Liver (tissue), 3 donors: Measurements from ENCODE around the gene LDB2.

Source experiments
- EGR1 ChIP-seq, 2 donors: IDR thresholded peaks; 2 replicates each; pipeline ENCODE4 v1.6.1; 2016 to 2018; ENCODE audit warnings: antibody characterized with exemption in 2 of 2, low read depth in 2 of 2
- FOXA1 ChIP-seq: IDR thresholded peaks from 2 replicates; pipeline ENCODE4 v1.6.1; 2016; ENCODE audit warnings: antibody characterized with exemption
- GABPA ChIP-seq, 2 donors: IDR thresholded peaks in 1 of 2; conservative IDR thresholded peaks in 1 of 2; 2 replicates each; pipeline ENCODE4 v1.6.1; 2016; ENCODE audit warnings: antibody characterized with exemption in 2 of 2, mild to moderate bottlenecking in 1 of 2, moderate library complexity in 1 of 2
- JUND ChIP-seq, 2 donors: IDR thresholded peaks; 2 replicates each; pipeline ENCODE4 v1.6.1; 2016; ENCODE audit warnings: antibody characterized with exemption in 2 of 2
- NR2F2 ChIP-seq: IDR thresholded peaks from 2 replicates; pipeline ENCODE4 v1.6.1; 2016; ENCODE audit warnings: antibody characterized with exemption
- RAD21 ChIP-seq, 2 donors: IDR thresholded peaks; 2 replicates each; pipeline ENCODE4 v1.6.1; 2016; ENCODE audit warnings: antibody characterized with exemption in 2 of 2, mild to moderate bottlenecking in 2 of 2
- SP1 ChIP-seq: IDR thresholded peaks from 2 replicates; pipeline ENCODE4 v1.6.1; 2018; ENCODE audit warnings: antibody characterized with exemption, mild to moderate bottlenecking
- TAF1 ChIP-seq: conservative IDR thresholded peaks from 2 replicates; pipeline ENCODE4 v1.6.1; 2016; ENCODE audit warnings: antibody characterized with exemption, mild to moderate bottlenecking
- YY1 ChIP-seq: IDR thresholded peaks from 2 replicates; pipeline ENCODE4 v1.6.1; 2016; ENCODE audit warnings: antibody characterized with exemption, mild to moderate bottlenecking
- TF ChIP-seq, protein P1 (sequence below): fragments of 150-350 bp; IDR thresholded peaks from 2 replicates; pipeline ENCODE4 v1.5.1; 2017; ENCODE audit warnings: improper control_type of control experiment, low read depth, low read length; ENCODE audit not compliant: missing input control
- TF ChIP-seq, protein P2 (sequence below): IDR thresholded peaks from 2 replicates; pipeline ENCODE4 v1.6.1; 2016; ENCODE audit warnings: antibody characterized with exemption
- TF ChIP-seq, protein P3 (sequence below): IDR thresholded peaks from 2 replicates; pipeline ENCODE4 v1.6.1; 2016; ENCODE audit warnings: antibody characterized with exemption, mild to moderate bottlenecking
- TF ChIP-seq, protein P4 (sequence below): IDR thresholded peaks from 2 replicates; pipeline ENCODE4 v1.6.1; 2016; ENCODE audit warnings: antibody characterized with exemption
- donor health status: healthy.
- donor health status: healthy.

DNA sequence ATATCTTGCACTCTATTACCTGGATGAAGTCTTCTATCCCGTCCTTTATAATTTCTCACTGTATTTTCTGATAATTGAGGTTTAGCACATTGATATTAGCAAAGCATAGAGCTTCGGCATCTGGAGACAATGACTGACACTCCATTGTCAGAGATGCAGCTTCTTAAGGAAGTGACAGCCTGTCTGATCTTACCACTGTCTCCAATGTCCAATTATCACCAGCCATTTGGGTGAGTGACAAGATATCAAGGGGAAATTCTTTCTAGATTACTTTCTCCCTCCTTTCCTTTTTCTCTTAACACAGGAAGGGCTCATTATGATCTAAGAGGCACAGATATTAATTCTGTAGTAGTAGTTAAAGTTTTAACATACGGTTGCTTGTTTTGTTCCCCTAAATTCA is 86.4 kb downstream of the LDB2 start:
- TF ChIP-seq, protein P1, sequence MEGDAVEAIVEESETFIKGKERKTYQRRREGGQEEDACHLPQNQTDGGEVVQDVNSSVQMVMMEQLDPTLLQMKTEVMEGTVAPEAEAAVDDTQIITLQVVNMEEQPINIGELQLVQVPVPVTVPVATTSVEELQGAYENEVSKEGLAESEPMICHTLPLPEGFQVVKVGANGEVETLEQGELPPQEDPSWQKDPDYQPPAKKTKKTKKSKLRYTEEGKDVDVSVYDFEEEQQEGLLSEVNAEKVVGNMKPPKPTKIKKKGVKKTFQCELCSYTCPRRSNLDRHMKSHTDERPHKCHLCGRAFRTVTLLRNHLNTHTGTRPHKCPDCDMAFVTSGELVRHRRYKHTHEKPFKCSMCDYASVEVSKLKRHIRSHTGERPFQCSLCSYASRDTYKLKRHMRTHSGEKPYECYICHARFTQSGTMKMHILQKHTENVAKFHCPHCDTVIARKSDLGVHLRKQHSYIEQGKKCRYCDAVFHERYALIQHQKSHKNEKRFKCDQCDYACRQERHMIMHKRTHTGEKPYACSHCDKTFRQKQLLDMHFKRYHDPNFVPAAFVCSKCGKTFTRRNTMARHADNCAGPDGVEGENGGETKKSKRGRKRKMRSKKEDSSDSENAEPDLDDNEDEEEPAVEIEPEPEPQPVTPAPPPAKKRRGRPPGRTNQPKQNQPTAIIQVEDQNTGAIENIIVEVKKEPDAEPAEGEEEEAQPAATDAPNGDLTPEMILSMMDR, result no peak
- no peak for TF ChIP-seq EGR1 (IDR thresholded peaks at IDR 0.05; ENCODE audit: low read depth in 2 of 2)
- no peak for TF ChIP-seq GABPA (IDR thresholded peaks at IDR 0.05 in 1 of 2, conservative IDR thresholded peaks at IDR 0.05 in 1 of 2)
- TF ChIP-seq SP1, result no peak
- no peak for TF ChIP-seq FOXA1
- TF ChIP-seq, protein P2, sequence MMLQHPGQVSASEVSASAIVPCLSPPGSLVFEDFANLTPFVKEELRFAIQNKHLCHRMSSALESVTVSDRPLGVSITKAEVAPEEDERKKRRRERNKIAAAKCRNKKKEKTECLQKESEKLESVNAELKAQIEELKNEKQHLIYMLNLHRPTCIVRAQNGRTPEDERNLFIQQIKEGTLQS, result no peak
- TF ChIP-seq, protein P3, sequence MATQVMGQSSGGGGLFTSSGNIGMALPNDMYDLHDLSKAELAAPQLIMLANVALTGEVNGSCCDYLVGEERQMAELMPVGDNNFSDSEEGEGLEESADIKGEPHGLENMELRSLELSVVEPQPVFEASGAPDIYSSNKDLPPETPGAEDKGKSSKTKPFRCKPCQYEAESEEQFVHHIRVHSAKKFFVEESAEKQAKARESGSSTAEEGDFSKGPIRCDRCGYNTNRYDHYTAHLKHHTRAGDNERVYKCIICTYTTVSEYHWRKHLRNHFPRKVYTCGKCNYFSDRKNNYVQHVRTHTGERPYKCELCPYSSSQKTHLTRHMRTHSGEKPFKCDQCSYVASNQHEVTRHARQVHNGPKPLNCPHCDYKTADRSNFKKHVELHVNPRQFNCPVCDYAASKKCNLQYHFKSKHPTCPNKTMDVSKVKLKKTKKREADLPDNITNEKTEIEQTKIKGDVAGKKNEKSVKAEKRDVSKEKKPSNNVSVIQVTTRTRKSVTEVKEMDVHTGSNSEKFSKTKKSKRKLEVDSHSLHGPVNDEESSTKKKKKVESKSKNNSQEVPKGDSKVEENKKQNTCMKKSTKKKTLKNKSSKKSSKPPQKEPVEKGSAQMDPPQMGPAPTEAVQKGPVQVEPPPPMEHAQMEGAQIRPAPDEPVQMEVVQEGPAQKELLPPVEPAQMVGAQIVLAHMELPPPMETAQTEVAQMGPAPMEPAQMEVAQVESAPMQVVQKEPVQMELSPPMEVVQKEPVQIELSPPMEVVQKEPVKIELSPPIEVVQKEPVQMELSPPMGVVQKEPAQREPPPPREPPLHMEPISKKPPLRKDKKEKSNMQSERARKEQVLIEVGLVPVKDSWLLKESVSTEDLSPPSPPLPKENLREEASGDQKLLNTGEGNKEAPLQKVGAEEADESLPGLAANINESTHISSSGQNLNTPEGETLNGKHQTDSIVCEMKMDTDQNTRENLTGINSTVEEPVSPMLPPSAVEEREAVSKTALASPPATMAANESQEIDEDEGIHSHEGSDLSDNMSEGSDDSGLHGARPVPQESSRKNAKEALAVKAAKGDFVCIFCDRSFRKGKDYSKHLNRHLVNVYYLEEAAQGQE, result no peak
- TF ChIP-seq RAD21 (IDR thresholded peaks at IDR 0.05), result no peak
- TF ChIP-seq JUND (IDR thresholded peaks at IDR 0.05), result no peak
- TF ChIP-seq TAF1, result no peak
- TF ChIP-seq, protein P4, sequence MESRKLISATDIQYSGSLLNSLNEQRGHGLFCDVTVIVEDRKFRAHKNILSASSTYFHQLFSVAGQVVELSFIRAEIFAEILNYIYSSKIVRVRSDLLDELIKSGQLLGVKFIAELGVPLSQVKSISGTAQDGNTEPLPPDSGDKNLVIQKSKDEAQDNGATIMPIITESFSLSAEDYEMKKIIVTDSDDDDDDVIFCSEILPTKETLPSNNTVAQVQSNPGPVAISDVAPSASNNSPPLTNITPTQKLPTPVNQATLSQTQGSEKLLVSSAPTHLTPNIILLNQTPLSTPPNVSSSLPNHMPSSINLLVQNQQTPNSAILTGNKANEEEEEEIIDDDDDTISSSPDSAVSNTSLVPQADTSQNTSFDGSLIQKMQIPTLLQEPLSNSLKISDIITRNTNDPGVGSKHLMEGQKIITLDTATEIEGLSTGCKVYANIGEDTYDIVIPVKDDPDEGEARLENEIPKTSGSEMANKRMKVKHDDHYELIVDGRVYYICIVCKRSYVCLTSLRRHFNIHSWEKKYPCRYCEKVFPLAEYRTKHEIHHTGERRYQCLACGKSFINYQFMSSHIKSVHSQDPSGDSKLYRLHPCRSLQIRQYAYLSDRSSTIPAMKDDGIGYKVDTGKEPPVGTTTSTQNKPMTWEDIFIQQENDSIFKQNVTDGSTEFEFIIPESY, result no peak
- TF ChIP-seq YY1, result no peak
- no peak for TF ChIP-seq NR2F2
